D341Med (cell line): ENCODE results near the gene ANTXR2.
"Not testable (repeated sequence)": the region's sequence is repeated elsewhere in the genome, so short reads cannot be mapped to it uniquely, and the experiment has no call there.

Experiments used
- DNase-seq: peaks from one replicate; pipeline ENCODE4 v3.0.0; 2012; ENCODE audit warnings: low spot score

Gene ANTXR2

DNA sequence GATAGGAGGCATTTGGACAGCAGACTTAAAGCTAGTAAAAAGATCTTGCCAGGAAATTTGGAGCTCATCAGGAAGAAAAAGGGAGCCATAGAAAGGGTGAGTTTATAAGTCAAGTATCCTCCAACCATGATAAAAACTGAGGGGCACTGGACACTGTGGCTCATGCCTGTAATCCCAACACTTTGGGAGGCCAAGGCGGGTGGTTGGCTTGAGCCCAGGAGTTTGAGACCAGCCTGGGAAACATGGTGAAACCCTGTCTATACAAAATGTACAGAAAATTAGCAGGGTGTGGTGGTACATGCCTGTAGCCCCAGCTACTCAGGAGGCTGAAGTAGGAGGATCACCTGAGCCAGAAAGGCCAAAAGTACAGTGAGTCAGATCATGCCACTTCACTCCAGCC is 48.7 kb downstream of the ANTXR2 start:
- no peak for DNase-seq

DNA sequence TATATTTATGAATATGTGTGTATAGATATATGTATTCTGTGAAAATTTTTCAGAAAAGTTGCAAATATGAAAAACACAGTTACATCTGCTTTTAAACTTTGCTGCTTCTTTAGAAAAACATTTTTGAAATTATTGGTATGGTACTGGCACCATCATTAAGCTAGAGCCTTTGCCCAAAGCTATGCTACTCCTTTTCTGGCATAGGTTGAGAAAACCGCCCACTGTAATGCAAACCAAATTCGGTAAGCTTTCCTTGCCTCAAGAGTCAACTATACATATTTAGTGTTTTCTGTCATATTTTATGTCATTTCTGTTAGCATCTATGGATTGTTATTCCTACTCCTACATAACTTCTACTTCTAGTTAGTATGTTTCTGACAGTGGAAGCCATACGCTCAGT is 50.7 kb downstream of the ANTXR2 start:
- DNase-seq = no peak

DNA sequence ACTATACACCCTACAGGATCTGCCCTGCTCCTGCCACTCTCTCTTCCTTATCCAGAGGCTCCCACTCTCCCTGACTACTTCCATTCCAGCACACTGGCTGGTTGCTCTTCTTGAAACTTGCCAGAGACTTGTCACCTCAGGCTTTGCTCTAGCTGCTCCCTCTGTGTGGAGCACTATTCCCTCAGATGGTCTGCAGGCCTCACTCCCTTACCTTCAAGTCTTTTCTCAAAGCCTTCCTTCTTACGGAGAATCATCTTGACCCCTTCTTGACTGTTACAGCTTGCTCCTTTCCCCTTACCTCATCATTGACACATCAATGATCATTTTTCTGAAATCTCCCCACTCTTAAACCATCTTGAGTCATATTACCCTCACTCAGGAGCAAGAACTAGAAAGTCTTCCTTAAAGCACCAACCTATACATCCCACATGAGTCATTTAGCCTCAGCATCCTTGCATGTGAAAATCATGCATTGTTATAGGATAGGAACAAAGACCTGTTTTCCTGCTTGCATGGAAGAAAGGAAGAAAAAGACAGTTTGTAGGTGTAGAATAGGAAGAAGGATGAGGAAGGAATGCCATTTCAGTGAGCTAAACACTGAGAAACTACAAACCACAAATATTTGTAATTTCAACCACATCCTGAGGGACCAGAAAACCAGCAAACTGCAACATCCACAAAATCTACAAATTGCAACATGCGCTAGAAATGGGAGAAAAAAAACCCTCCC is 55.7 kb downstream of the ANTXR2 start:
- no peak for DNase-seq

DNA sequence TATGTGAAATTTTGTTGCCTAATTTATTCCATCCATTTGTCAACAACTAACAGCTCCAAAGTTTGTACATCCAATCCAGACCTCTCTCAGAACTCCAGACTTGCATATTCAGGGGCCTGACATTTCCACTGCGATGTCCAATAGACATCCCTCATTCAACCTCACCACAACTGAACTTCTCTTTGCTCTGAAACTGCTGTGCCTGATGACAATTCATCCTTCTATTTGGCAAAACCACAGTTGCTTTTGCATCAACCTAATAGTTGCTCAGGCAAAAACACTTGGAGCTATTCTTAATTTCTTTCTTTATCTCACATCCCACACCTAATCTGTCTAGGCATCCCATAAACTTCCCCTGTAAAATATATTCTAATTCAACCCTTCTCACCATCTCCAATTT is 56.5 kb downstream of the ANTXR2 start:
- no peak for DNase-seq

DNA sequence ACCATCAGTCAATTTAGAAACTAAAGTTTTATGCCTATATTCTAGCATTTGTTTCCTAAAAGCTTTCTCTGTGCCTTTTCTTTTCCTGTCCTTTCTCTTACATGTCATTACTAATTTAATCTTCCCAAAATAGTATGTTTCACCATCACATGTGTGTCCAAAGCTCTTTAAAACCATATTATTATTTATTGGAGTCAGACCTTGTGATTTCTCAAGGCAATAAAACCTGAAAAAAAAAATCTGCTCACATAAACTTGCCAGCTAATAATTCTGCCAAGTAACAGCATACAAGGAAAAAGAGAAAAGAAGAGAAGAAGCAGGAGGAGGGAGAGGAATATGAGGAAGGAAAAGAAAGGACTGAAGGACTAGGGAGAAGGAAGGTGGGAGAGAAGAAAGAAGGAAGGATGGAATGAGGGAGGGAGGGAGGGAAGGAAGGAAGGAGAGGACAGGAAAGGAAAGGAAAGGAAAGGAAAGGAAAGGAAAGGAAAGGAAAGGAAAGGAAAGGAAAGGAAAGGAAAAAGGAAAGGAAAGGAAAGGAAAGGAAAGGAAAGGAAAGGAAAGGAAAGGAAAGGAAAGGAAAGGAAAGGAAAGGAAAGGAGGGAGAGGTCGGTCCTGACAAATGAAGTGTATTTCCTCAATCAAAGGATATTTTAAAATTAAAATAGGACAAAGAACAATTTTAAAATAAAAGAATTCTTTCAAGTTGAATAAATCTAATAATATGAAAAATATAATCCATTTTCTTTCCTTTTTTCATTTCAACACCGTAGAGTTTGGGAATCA is 57.4 kb downstream of the ANTXR2 start:
- no peak for DNase-seq

DNA sequence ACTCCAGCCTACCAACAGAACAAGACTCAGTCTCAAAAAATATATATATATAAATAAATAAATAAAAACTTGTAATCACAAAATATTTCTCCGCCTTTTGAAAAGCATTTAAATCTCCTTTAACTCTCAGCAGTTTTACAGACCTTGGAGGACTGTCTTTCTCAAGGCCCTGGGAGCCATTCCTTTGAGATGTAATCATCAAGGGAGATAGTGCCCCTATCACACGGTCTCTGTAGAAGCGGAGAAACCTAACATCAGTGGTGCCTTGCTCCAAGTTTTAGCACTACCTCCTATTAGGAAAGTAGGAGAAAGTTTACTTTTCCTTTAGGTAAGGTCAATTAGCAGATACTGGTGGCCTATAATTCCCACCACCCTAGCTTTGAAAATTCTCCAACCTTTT is 58.5 kb downstream of the ANTXR2 start:
- DNase-seq = no peak

DNA sequence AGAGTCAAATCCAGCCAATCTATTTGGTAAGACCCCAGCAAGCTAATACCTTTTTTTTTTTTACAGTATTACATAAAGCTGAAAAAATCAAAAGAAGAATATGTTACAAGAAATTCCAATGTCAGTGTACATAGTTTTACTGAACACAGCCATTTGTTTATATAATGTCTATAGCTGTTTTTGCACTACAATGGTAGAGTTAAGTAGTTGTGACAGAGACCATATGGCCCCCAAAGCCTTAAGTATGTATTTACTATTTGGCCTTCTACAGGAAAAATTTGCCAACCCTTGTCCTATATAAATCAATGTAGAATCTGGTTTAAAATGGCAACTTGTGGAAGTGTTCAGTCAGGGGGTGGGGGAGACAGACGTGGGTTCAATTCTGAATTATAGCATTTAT is 60.7 kb downstream of the ANTXR2 start:
- DNase-seq = no peak

DNA sequence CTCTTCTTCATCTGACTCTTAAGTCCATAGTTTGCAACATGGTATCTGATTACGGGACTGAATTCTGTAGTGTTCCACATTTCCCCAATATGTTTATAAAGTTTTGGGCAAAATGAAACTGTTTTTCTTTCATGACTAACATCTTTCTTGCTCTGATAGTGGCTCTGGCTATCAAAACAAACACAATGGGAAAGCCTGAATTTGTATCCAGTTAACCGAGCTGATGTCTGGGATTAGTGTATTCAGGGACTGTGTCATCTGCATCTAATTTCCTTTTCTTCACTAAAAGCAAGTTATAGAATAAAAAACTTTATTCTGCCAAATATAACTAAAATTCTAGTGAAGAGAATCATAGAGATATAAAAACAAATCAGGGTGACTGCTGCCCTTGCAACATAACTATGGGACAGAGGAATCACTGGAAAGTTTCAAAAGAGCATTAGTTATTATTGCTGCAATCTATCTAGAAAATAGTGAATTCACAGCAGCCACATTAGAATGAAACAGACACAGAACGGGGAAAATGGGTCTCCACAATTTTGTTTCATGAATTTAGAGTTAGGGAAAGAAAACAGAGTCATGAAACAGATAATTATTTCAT is 61.3 kb downstream of the ANTXR2 start:
- no peak for DNase-seq

DNA sequence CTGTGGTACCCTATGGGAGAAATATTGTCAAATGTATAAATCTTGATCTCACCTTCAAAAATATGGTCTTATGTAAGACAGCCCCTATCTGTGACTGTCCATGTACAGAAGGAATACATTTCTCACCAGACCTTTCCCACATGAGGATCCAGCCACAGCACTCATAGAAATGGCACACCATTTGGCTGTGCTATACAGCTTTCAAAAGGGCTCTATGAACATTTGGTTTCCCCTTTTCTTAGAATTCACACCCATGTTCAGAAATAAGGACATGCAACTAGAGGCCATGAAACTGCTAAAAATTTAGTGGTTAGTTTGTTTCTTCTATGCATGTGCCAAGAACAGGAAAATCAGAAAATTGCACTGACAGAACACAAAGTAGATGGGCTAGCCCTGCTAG is 62.7 kb downstream of the ANTXR2 start:
- no peak for DNase-seq

DNA sequence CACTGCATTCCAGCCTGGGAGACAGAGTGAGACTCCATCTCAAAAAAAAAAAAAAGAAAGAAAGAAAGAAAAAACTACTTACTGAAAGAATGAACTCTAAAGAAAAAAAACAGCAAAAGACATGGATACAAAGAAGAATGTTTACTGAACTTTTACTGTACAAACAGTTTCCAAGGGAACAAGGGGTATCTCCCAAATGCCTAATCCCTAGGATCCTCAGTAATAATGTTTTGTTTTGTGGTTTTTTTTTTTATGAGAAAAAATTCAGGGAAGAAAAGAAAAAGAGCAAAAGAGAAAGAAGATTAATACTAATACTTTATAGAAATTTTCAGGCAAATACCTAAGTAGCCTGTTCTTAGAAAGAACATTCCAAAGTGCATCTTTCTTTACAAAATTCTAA is 63.2 kb downstream of the ANTXR2 start:
- no peak for DNase-seq

DNA sequence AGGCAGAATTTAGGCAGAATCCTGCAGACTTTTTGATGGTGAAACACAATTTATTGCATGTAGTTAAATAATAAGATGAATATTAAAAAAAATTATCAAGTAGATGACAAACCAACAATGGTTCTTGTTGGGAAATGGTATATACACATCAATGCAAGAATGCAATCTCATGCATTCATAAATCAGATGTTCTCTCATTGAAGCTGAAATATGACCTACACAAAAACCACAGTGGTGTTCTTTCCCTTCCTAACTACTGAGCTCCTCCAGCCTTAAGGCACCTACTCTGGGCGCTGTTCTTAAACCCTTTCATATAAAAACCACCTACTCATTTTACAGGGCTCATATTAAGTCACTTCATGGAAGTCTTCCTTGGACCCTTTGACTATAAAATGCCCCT is 64.1 kb downstream of the ANTXR2 start:
- no peak for DNase-seq

DNA sequence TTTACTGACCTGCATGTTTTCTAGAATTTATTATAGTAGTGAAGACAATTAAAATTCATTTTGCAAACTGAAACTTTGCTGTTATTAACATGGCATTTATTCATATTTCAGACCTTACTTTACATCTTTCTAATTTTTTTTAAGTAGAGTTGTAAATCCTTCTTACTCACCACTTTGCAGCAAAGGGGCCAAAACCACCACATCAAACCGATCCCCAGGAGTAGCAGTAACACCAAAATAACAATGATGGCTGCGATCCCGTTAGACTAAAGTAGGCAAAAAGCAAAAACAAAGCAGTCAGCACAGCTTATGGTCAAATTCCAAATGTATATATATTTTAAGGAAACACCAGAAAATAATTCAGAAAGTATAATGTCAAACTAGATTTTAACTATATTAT is 64.7 kb downstream of the ANTXR2 start:
- no peak for DNase-seq

DNA sequence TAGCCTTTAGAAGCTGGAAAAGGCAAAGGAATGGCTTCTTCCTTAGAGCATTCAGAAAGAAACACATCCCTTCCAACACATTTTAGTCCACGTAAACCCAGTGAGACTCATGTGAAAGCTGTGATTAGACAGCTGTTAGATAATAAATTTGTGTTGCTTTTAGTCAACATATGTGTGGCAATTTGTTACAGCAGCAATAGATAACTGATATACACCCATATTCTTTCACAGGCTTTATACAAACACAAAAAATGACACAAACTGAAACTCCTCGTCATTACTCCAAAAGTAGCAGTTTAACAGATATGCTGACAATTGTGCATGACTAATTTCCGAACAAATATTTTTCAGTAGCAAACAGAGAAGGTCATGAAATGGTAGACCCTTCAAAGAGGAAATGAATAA is 65.3 kb downstream of the ANTXR2 start:
- DNase-seq = no peak

DNA sequence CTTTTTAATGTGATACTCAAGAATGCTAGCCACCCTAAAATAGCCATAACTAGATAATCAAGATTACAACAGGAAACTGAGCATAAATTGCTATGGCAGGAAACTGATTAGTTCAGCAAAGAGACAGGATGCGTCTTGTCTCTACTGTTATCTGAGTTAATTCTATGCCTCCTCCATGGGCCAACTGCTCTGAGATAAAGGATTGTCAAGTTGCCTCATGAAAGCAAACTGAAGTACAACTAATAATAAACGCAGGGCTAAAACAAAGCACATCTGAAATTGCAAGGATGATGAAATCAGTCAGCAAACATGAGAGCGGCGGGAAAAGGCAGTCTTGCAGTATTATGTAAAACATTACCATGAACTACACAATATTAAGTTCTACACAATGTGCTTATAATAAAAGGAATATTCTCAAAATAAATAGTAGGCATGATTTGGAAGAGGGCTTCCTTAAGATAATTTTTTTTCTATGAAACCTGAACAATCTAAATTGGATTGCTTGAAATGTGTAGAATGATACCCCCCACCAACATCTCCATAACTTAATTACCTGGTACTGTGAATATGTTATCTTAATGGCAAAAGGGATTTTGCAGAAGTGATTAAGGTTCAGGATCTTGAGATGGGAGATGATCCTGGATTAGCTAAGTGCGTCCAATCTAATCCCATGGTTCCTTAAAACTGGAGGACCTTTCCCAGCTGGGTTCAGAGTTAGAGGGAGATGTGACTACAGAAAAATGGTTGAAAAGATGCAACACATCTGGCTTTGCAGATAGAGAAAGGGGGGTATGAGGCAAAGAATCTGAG is 65.9 kb downstream of the ANTXR2 start:
- peak; percentile 46 for DNase-seq

DNA sequence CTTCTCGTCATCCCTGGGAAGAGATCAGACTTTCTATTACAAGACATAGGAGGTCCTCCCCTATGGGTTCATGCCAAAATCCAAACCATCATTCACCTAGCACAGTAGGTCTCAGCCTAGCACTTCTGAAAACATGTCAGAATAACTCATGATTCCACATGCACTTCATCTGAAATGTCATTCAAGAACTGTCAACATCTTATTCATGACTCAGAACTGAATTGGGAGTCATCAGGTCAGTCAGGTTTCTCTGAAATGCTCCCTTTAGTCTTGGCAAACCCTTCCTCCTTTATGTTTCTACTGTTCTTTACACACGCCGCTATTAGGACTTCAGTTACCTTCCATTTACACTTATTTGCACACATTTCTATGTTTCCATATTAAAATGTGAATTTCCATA is 67.2 kb downstream of the ANTXR2 start:
- no peak for DNase-seq

DNA sequence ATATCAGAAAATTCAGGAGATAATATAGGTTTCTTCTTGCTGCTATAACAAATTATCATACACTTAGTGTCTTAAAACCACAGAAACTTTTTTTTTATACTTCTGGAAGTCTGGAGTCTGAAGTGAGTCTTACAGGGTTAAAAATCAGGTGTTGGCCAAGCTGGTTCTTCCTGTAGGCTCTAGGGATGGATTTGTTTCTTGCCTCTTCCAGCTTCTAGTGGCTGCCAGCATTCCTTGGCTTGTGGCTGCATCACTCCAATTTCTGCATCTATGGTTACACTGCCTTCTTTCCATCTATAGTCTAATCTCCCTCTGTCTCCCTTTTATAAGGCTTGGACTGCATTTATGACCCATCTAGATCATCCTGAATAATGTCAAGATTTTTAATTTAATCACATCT is 68.7 kb downstream of the ANTXR2 start:
- DNase-seq = no peak

DNA sequence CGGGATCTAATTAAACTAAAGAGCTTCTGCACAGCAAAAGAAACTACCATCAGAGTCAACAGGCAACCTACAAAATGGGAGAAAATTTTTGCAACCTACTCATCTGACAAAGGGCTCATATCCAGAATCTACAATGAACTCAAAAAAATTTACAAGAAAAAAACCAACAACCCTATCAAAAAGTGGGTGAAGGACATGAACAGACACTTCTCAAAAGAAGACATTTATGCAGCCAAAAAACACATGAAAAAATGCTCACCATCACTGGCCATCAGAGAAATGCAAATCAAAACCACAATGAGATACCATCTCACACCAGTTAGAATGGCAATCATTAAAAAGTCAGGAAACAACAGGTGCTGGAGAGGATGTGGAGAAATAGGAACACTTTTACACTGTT is 70.5 kb downstream of the ANTXR2 start:
- DNase-seq = not testable (repeated sequence)

DNA sequence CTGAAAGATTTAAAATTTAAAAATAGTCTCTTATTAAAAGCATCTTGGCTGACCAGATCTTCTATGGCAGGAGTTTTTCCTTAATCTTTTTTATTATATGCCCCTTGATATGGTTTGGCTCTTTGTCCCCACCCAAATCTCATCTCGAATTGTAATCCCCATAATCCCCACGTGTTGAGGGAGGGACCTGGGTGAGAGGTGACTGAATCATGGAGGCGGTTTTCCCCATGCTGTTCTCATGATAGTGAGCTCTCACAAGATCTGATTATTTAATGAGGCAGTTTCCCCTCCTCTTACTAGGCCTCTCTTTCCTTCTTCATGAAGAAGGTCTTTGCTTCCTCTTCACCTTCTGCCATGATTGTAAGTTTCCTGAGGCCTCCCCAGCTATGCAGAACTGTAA is 74.0 kb downstream of the ANTXR2 start:
- not testable (repeated sequence) for DNase-seq

DNA sequence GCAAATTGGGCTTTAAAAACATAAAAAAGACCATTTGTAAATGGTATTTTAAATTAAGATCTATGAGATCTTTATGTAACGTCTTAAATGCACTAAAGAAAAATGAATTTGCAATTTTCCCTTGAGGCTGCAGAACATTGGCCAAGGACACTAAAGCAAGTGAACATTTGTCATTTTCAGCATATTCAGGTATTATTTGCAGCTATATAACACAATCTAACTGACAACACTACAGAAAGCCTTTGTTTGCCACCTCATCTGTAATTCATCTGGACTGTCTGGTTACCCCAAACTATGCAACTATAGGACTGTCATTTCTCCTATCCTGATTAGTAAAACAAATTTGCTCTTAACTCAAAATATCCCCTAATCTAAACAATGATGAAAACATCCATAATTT is 74.8 kb downstream of the ANTXR2 start:
- DNase-seq = no peak

DNA sequence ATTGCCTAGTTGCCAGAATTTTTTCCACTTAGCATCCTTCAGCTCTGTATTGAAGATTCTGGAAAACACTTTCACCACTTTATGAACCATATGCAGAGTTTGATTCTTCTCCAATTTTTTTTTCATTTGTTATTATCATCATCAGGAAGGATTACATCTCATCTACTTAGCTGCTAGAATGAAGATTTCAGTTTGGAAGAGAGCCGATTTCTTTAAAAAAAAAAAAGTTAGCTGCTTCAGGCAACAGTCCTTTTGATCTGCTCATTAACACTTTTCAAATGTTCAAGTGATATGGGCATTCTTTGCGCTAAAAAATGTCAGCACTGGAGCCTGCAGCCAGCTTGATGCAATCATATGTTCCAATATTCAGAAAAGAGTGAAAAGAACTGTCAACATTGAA is 76.2 kb downstream of the ANTXR2 start:
- no peak for DNase-seq

DNA sequence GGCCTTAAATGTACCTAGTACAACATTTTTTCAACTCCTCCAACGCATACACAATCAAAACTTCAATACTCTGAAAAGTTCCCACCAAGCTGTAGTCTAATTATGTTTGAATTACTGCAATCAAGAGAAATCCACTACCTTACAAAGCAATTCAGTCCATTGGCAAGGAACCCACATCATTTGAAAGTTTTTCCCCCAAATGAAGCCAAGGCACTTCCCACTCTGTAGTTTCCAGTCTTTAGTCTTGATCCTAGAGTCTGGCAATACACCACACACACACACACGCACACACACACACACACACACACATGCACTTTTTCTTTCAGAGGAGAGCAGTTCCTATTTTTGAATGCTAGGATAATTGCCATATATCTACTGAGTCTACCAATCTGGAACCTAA is 79.6 kb downstream of the ANTXR2 start:
- DNase-seq = no peak

DNA sequence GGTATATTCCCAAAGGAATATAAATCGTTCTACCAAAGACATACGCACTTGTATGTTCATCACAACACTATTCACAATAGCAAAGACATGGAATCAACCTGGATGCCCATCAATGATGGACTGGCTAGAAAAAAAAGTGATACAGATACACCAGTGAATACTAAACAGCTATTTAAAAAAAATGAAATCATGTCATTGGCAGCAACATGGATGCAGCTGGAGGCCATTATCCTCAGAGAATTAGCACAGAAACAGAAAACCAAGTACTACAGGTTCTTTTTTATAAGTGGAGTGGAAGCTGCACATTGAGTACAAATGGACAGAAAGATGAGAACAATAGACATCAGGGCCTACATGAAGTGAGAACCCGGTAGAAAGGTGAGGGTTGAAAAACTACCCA is 81.4 kb downstream of the ANTXR2 start:
- no peak for DNase-seq

DNA sequence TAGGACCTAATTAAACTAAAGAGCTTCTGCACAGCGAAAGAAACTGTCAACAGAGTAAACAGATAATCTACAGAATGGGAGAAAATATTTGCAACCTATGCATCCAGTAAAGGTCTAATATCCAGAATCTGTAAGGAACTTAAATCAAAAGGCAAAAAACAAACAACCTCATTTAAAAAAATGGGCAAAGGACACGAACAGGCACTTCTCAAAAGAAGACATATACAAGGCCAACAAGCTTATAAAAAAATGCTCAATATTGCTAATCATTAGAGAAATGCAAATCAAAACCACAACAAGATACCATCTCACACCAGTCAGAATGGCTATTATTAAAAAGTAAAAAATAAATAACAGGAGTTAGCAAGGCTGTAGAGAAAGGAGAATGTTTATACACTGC is 81.9 kb downstream of the ANTXR2 start:
- DNase-seq = not testable (repeated sequence)
